ENCODE results near the gene ANKDD1B. TPM values are rescaled to one million over a fixed set of nuclear protein-coding genes. Genes with fewer than 3 reads are reported as not detected.

Gene ANKDD1B
- total and polyA plus RNA-seq, 2 of the 8 experiments (the other 6 are each of a cell fraction or from before 2014, with no cell fraction given): 0.08 to 0.22 TPM

DNA sequence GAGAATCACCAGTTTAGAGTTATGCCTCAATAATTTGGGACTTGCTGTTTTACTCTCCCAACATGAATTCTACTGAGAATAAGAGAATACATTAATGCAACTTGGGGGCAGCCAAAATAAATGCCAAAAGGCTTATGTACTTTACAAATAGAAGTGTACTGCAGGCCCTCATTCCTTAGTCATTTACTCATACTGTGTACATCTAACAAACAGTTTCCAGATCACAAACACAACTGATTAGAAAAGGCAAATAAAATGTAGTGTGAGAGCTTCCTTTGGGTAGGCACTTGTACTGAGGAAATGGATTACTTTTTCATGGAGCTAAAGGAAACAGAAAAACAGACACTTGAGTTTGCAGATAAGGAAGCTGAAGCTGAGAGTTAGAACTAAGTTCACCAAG is 12.6 kb downstream of the ANKDD1B start:
- Histone ChIP-seq H3K27ac (ENCODE audit: low read depth, low read length) (no peak overlapping the region), H3K9ac (replicated peaks in 1 of 4; ENCODE audit: extremely low read depth in 1 of 4, low read depth in 3 of 4, low read length in 3 of 4) (no peak overlapping the region), H3K23ac (ENCODE audit: insufficient read length) (no peak overlapping the region), H2BK120ac (replicated peaks; ENCODE audit: low read depth, low read length) (no peak overlapping the region), H3K4me2 (ENCODE audit: insufficient read depth in 1 of 2, low read depth in 2 of 2, low read length in 2 of 2) (no peak overlapping the region), H4K91ac (replicated peaks; ENCODE audit: insufficient read length, low read length) (no peak overlapping the region), H3K27me3 (replicated peaks in 1 of 4; ENCODE audit: control insufficient read depth in 3 of 4, extremely low read depth in 1 of 4, insufficient read depth in 3 of 4, low read length in 3 of 4) (no peaks in the 10 kb centered on the region), H3K4me3 (ENCODE audit: extremely low read depth in 1 of 4, insufficient read depth in 2 of 4, low read depth in 3 of 4, low read length in 4 of 4) (no peak overlapping the region), H4K20me1 (replicated peaks in 1 of 2; ENCODE audit: control insufficient read depth in 1 of 2, insufficient read depth in 2 of 2, low read length in 2 of 2) (no peaks in the 10 kb centered on the region), H3K4ac (replicated peaks; ENCODE audit: insufficient read length, low read depth, low read length) (no peak overlapping the region), H2BK20ac (ENCODE audit: low read length) (no peak overlapping the region), H2BK5ac (ENCODE audit: low read depth, low read length) (no peak overlapping the region), H3K56ac (replicated peaks; ENCODE audit: insufficient read length, low read depth, low read length) (no peak overlapping the region), H3K4me1 (replicated peaks in 1 of 4; ENCODE audit: control insufficient read depth in 3 of 4, insufficient read depth in 4 of 4, low read length in 3 of 4) (no peaks in the 10 kb centered on the region), H3K23me2 (ENCODE audit: low read depth, low read length) (no peaks in the 10 kb centered on the region), H2BK12ac (ENCODE audit: low read depth, low read length) (no peak overlapping the region), H3K79me2 (ENCODE audit: control insufficient read depth in 1 of 2, insufficient read depth in 2 of 2, low read length in 2 of 2) (no peaks in the 10 kb centered on the region), H3K14ac (ENCODE audit: insufficient read length) (no peak overlapping the region), H4K5ac (ENCODE audit: insufficient read length, low read depth, low read length) (no peak overlapping the region), H3K18ac (ENCODE audit: extremely low read depth, low read length) (no peak overlapping the region), H4K8ac (ENCODE audit: extremely low read depth, insufficient read depth, low read length) (no peak overlapping the region), H2AK5ac (ENCODE audit: low read depth, low read length) (no peak overlapping the region), H3K36me3 (ENCODE audit: control insufficient read depth in 2 of 4, insufficient read depth in 4 of 4, low read length in 3 of 4) (no peaks in the 10 kb centered on the region), H2BK15ac (ENCODE audit: low read length) (no peak overlapping the region), H3K79me1 (ENCODE audit: low read depth, low read length) (no peaks in the 10 kb centered on the region), H3K9me3 (ENCODE audit: insufficient read depth in 2 of 2, low read depth in 1 of 2, low read length in 1 of 2) (no peaks in the 10 kb centered on the region), H2AFZ (ENCODE audit: low read length) (no peak overlapping the region)
- FAIRE-seq (no peak), DNase-seq (ENCODE audit: low read depth in 1 of 2, low spot score in 2 of 2) (no peak)
- ChIA-PET CTCF (ENCODE audit: partially characterized antibody) (no interaction called here), POLR2A (ENCODE audit: partially characterized antibody) (no interaction called here)
- TF ChIP-seq HDAC6 (IDR thresholded peaks at IDR 0.05; ENCODE audit: low read depth, low read length) (no peak), TBP (IDR thresholded peaks at IDR 0.05; ENCODE audit: low read depth, low read length) (no peak)

Measured in H1 (cell line).